HepG2 (cell line): Measurements from ENCODE around the gene FKBP1A. TPM values are rescaled to one million over a fixed set of nuclear protein-coding genes. Genes with fewer than 3 reads are reported as not detected.

Source experiments
- ASH2L ChIP-seq: fragments of 300-600, 200-600 bp; sonication (generic); IDR thresholded peaks from 2 replicates; pipeline ENCODE4 v1.7.0; 2017; ENCODE audit warnings: low read depth, mild to moderate bottlenecking, moderate library complexity, mixed read lengths, low read length; ENCODE audit not compliant: insufficient read length
- CEBPB ChIP-seq: IDR thresholded peaks from 2 replicates; pipeline ENCODE4 v1.6.1; 2011; ENCODE audit warnings: low read depth, low read length, improper control_type of control experiment, borderline replicate concordance
- DMTF1 ChIP-seq: sonication (generic); formaldehyde crosslinking; IDR thresholded peaks from 2 replicates; pipeline ENCODE4 v1.4.0; 2020; ENCODE audit warnings: mild to moderate bottlenecking, missing genetic modification reagents
- ELF1 ChIP-seq: sonication (generic); formaldehyde crosslinking; IDR thresholded peaks from 2 replicates; pipeline ENCODE4 v1.4.0; 2020; ENCODE audit warnings: missing genetic modification reagents
- EP300 ChIP-seq, 3 experiments: sonication (generic) in 1 of 3; formaldehyde crosslinking in 1 of 3; IDR thresholded peaks; 2 replicates each; pipeline versions ENCODE4 v1.5.1 to v1.6.1; 2011 to 2020; ENCODE audit warnings: low read depth in 2 of 3, low read length in 2 of 3, borderline replicate concordance in 1 of 3, improper control_type of control experiment in 1 of 3, mild to moderate bottlenecking in 1 of 3, missing genetic modification reagents in 1 of 3, moderate library complexity in 1 of 3
- FLYWCH1 ChIP-seq: sonication (generic); formaldehyde crosslinking; IDR thresholded peaks from 2 replicates; pipeline ENCODE4 v1.8.1; 2023; ENCODE audit warnings: mild to moderate bottlenecking, missing genetic modification reagents
- FOXP4 ChIP-seq: sonication (generic); formaldehyde crosslinking; IDR thresholded peaks from 2 replicates; pipeline ENCODE4 v1.4.0; 2020; ENCODE audit warnings: missing genetic modification reagents
- HNF1A ChIP-seq, 2 experiments: sonication (generic) in 1 of 2; formaldehyde crosslinking in 1 of 2; IDR thresholded peaks; 2 replicates each; pipeline versions ENCODE4 v1.4.0 to v1.6.1; 2016 to 2020; ENCODE audit warnings: borderline replicate concordance in 1 of 2, low read depth in 1 of 2, mild to moderate bottlenecking in 1 of 2, missing genetic modification reagents in 1 of 2
- JUNB ChIP-seq: sonication (generic); formaldehyde crosslinking; IDR thresholded peaks from 2 replicates; pipeline ENCODE4 v1.8.0; 2022; ENCODE audit warnings: missing genetic modification reagents, mild to moderate bottlenecking, borderline replicate concordance
- NFE2 ChIP-seq: sonication (generic); formaldehyde crosslinking; IDR thresholded peaks from 2 replicates; pipeline ENCODE4 v1.4.0; 2020; ENCODE audit warnings: missing genetic modification reagents
- RFXANK ChIP-seq: IDR thresholded peaks from 2 replicates; pipeline ENCODE4 v1.6.1; 2016
- SRY ChIP-seq: sonication (generic); formaldehyde crosslinking; IDR thresholded peaks from 2 replicates; pipeline ENCODE4 v1.8.0; 2022; ENCODE audit warnings: mild to moderate bottlenecking, missing genetic modification reagents
- ZBTB49 ChIP-seq: sonication (generic); formaldehyde crosslinking; IDR thresholded peaks from 2 replicates; pipeline ENCODE4 v1.4.0; 2020; ENCODE audit warnings: missing genetic modification reagents, borderline replicate concordance
- ZNF3 ChIP-seq: IDR thresholded peaks from 2 replicates; pipeline ENCODE4 v1.7.0; 2017; ENCODE audit warnings: inconsistent platforms
- ZNF749 ChIP-seq: sonication (generic); formaldehyde crosslinking; IDR thresholded peaks from 2 replicates; pipeline ENCODE4 v1.8.0; 2022; ENCODE audit warnings: mild to moderate bottlenecking, missing genetic modification reagents, moderate library complexity, borderline replicate concordance
- polyA plus RNA-seq, 8 experiments: library from polyadenylated mRNA; depleted of rRNA in 3 of 8; stranded (reverse) in 7 of 8; unstranded in 1 of 8; fragments of >200 nt; fragmentation: Illumina TruSeq in 4 of 8; extraction: Trizol in 4 of 8; gene quantifications; 2 replicates each; pipeline versions ENCODE4 v1.2.1 to v1.2.3, GENCODE V29; 2011 to 2016; ENCODE audit warnings: low read depth in 4 of 8, missing spikeins in 1 of 8, mixed read lengths in 1 of 8; ENCODE audit not compliant: insufficient read depth in 1 of 8
- total RNA-seq, 5 experiments: library from RNA; depleted of rRNA; stranded (reverse); fragments of >200 nt; fragmentation: Illumina TruSeq; extraction: Trizol; gene quantifications; 2 replicates each; pipeline ENCODE4 v1.2.3, GENCODE V29; 2016; ENCODE audit warnings: low read depth in 1 of 5

FKBP1A gene
- total and polyA plus RNA-seq, 2 of the 13 experiments (the other 11 are each of a cell fraction or from before 2014, with no cell fraction given): 119 to 468 TPM

GRCh38 chr20:1415667-1416468 is 23.0 kb upstream of the FKBP1A start (continued):
- no peak for TF ChIP-seq HNF1A (IDR thresholded peaks at IDR 0.05; ENCODE audit: low read depth)
- 0 out of 2 replicates have a peak, but pooled peaks have one; percentile 26 for TF ChIP-seq HNF1A (CRISPR knock-in tag; IDR thresholded peaks at IDR 0.05; ENCODE audit: borderline replicate concordance)
- TF ChIP-seq ZNF749: no peak
- no peak for TF ChIP-seq FLYWCH1 (CRISPR knock-in tag)
- TF ChIP-seq NFE2: peak; percentile 47; the same call in 1 of the 2 replicates
- no peak for TF ChIP-seq FOXP4
- TF ChIP-seq DMTF1 (CRISPR knock-in tag): no peak
- peak; percentile 73 to 90; a peak in 3 of 4 replicates for TF ChIP-seq EP300 (IDR thresholded peaks at IDR 0.05; ENCODE audit: low read depth in 2 of 2, low read length in 2 of 2)
- TF ChIP-seq EP300 (CRISPR knock-in tag; IDR thresholded peaks at IDR 0.05; ENCODE audit: borderline replicate concordance): peak; percentile 76
- no peak for TF ChIP-seq ZNF3 (CRISPR knock-in tag)
- TF ChIP-seq ELF1 (CRISPR knock-in tag): peak; percentile 87
- no peak for TF ChIP-seq CEBPB
- TF ChIP-seq ZBTB49 (CRISPR knock-in tag): no peak
- no peak for TF ChIP-seq RFXANK
- TF ChIP-seq JUNB: peak; percentile 91
- no peak for TF ChIP-seq SRY (CRISPR knock-in tag)
- no peak for TF ChIP-seq ASH2L
